Fibroblast of pulmonary artery (primary cell): Measurements from ENCODE around the gene C1orf115.
"Not testable (repeated sequence)": the region's sequence is repeated elsewhere in the genome, so short reads cannot be mapped to it uniquely, and the experiment has no call there.

Experiments used
- DNase-seq: peaks from one replicate; pipeline ENCODE4 v3.0.0-alpha.2; 2010; ENCODE audit warnings: low read depth
- H3K4me3 ChIP-seq: replicated peaks from 2 replicates; pipeline ENCODE4 v1.5.1; 2011; ENCODE audit warnings: low read depth, mild to moderate bottlenecking, control low read depth, low read length, moderate library complexity
- CTCF ChIP-seq: IDR thresholded peaks from 2 replicates; pipeline ENCODE4 v1.5.1; 2011; ENCODE audit warnings: mild to moderate bottlenecking, control low read depth, low read length, inconsistent platforms; ENCODE audit errors: missing control alignments

Gene C1orf115

GRCh38 chr1:220706480-220706879 lies 16.3 kb downstream of the C1orf115 start:
- no peak overlapping the region for H3K4me3 ChIP-seq
- DNase-seq: no peak
- TF ChIP-seq CTCF: no peak

- no peak for DNase-seq
- no peak for TF ChIP-seq CTCF
- no peak overlapping the region for H3K4me3 ChIP-seq
Observed at GRCh38 chr1:220707160-220707559, 17.0 kb downstream of the C1orf115 start.

GRCh38 chr1:220708244-220708643 lies 18.1 kb downstream of the C1orf115 start:
- DNase-seq: no peak
- no peak overlapping the region for H3K4me3 ChIP-seq
- no peak for TF ChIP-seq CTCF

- no peak overlapping the region for H3K4me3 ChIP-seq
- no peak for TF ChIP-seq CTCF
- no peak for DNase-seq
Observed at GRCh38 chr1:220708936-220709801, 19.0 kb downstream of the C1orf115 start.

GRCh38 chr1:220710333-220710732 lies 20.2 kb downstream of the C1orf115 start:
- TF ChIP-seq CTCF: no peak
- H3K4me3 ChIP-seq: no peak overlapping the region
- no peak for DNase-seq

- H3K4me3 ChIP-seq: no peak overlapping the region
- no peak for DNase-seq
- no peak for TF ChIP-seq CTCF
Observed at GRCh38 chr1:220711056-220711809, 21.1 kb downstream of the C1orf115 start.

- H3K4me3 ChIP-seq, DNase-seq: not testable (repeated sequence)
Observed at GRCh38 chr1:220715986-220716385, 25.8 kb downstream of the C1orf115 start.
